OCI-M1 (cell line): Measurements from ENCODE around the gene SYNJ2BP.
"Not testable (repeated sequence)": the region's sequence is repeated elsewhere in the genome, so short reads cannot be mapped to it uniquely, and the experiment has no call there.

Experiments
- DNase-seq: peaks from one replicate; lab custom pipeline; 2025; lab: John Stamatoyannopoulos, UW

Gene SYNJ2BP, protein sequence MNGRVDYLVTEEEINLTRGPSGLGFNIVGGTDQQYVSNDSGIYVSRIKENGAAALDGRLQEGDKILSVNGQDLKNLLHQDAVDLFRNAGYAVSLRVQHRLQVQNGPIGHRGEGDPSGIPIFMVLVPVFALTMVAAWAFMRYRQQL

DNA sequence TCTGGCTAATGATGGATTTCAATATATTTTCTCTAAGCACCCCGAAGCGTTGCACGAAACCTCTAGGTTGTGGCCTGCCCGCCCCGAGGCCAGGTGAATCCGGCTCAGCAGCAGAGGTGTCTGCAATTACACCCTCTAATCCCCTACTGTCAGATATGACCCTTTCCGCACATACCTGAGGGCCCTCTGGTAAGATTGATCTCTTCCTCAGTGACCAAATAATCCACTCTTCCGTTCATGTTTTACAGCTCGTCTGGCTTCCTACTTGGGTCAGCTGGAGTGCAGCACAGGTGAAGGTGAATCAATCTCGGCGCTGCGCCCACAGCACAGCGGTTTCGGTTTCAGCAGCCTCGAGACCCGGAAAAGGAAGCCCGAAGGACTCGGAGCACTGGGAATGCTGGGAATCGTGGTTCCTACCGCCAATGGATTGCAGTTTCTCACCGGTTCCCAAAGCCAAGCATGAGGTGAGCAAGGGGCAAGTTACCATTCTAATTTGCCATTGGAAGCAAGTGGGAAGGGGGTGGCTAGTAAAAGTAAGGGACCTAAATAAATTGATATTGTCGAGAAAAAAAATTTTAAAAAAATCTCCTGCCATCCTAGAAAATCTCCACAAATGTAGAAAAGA lies at the start of gene SYNJ2BP:
Gene SYNJ2BP (minus strand): TSS at position 366 of the 625 bp plus-strand sequence. CDS start 127 bp downstream, at position 239.
- DNase-seq: no peak

DNA sequence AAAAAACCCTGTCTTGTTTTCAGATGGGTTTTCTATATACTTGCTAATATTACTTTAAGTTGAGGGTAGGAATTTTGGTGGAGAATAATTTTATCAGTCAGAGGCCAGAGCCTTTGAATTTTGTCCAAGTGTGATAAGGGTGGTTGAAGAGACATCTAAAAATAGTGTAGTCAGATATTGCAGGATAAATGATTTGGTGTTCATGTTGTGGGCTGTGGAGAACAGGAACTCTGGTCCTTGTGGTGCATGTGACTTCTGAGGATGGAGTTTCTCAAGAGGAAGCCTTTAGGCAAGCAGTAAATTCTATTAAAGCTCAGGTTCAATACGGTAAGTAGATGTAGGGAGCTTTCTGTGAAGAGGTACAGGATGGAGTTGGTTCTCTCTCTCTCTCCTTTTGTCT lies 37.8 kb upstream of the SYNJ2BP start:
- peak; percentile 63 for DNase-seq

DNA sequence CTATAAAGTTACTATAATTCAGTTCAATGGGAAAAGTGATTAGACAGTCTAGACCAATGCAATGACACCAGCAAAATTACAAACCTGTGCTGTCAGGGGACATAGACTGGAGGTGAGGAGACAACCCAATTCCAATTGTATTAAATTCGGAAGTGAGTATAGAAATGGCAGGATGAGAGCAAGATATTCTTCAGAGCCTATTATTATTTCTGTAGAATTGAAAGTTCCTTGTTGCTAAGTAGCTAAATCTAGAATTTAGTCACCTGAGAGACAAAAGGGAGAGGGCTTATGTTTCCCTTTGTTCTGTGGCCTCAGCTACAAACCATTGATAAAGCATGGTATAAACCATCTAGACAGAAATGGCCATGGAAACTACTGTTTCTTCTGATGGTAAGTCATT lies 35.0 kb upstream of the SYNJ2BP start, which contains the start of gene ADAM21:
Gene ADAM21 (plus strand): TSS at position 301 of the 400 bp plus-strand sequence. CDS start 5,326 bp downstream, outside the sequence.
- DNase-seq: no peak

DNA sequence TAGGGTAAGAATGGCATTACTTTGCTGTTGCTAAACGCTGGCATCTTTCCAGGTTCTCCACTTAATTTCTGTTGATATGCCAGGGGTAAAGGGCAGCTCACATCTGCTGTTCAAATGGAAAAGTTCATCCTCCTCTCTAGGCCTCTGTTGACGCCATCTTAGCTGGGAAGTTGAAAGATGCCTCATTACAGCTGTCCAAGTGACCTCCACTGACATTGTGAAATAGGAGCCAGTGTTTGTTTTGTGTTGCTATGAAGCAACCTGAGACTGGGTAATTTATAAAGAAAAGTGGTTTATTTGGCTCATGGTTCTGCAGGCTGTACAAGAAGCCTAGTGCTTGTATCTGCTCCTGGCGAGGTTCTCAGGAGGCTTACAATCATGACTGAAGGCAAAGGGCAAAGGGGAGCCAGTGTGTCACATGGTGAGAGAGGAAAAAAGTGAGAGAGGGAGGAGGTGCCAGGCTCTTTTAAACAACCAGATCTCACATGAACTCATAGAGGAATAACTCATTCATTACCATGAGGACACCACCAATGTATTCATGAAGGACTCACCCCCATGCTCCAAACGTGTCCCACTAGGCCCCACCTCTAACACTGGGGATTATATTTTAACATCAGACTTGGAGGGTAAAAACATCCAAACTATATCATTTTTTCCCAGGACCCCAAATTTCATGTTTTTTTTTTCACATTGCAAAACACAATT lies 31.9 kb upstream of the SYNJ2BP start:
- DNase-seq: no peak

DNA sequence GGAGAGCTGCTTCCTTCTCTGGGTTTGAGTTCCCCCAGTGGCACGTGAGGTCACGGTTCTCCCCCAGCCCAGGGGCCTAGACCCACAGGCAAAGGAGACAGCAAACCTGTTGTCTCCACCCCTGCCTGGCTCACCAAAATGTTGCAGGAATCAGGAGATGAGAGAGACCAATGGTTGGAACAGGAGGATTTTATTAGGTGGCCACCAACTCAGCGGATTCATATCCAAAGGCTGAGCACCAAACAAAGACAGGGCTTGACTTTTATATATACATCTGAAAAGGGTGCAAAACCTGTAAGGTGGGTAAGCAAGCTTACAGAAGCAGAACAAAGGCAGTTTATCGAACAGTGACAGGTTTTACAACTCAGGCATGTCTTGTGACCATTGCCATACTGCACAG lies 25.9 kb upstream of the SYNJ2BP start:
- no peak for DNase-seq

DNA sequence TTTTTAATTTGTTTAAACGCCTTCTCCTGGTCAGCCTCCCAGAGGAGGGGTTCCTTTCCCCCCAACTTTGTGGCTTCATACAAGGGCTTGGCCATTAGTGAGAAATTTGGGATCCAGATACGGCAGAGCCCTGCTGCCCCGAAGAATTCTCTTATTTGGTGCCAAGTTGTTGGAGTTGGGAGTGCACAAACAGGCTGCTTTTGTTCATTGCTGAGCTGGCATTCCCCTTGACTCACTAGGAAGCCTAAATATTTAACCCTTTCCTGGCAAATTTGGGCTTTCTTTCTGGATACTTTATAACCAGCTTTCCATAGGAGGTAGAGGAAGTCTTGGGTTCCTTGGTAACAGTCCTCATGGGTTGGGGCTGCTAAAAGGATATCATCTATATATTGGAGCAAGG lies 24.8 kb upstream of the SYNJ2BP start:
- no peak for DNase-seq

DNA sequence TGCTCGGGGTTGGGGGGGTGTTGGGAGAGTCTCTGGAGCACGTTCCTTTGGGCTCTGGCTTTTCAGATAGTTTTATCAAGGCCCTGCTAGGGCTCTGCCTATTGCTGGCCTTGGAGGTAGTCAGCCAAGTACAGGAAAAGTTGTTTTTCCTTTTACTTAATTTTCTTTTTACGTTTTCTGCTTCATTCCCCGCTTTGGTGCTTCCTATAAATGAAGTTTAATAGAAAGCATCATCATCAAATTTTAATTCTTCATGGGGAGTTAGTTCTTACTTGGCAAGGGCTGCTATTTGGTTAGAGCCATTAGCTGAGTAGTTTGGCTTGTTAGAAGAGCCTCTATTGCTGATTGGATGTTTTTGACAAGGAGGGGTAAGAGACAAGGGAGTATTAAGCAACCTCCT lies 20.0 kb upstream of the SYNJ2BP start:
- no peak for DNase-seq

DNA sequence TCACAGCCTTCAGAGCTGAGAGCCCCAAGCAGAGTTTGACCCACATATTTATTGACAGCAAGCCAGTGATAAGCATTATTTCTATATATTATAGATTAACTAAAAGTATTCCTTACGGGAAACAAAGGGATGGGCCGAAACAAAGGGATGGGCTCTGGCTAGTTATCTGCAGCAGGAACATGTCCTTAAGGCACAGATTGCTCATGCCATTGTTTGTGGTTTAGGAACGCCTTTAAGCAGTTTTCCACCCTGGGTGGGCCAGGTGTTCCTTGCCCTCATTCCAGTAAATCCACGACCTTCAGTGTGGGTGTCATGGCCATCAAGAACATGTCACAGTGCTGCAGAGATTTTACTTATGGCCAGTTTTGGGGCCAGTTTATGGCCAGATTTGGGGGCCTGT lies 9.7 kb upstream of the SYNJ2BP start:
- DNase-seq: not testable (repeated sequence)

DNA sequence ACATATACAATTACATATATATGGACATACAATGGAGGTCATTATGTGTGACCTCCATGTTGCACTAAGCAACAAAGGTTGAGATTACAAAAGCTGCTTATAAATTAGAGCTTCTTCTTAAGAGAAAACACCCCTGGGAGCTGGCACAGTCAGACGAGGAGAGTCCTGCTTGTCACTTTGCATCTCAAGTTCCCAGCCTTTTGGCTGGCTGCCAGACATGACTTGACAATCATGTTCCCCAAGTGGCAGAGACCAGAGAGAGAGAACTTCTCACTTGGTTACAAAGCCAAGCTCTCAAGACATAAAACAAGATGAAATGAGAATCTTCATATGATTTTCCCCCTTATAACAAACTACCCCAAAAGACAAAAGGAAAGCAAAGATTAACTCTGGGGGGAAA lies 8.5 kb upstream of the SYNJ2BP start:
- DNase-seq: peak; percentile 29

DNA sequence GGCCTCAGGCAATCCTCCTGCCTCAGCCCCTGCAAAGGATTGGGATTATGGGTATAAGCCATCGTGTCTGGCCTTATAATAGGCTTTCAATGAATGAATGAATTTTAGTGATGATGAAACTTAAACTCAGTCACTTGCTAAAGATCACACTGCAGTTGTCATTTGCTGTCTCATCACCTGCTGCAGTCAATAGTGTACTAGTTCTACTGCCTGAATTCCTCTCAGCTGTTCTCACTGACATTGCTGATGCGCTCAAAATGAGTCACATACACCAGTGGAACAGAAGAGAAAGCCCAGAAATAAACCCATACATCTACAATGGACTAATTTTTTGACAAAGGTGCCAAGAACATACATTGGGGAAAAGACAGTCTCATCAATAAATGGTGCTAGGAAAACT lies 5.6 kb upstream of the SYNJ2BP start:
- no peak for DNase-seq

DNA sequence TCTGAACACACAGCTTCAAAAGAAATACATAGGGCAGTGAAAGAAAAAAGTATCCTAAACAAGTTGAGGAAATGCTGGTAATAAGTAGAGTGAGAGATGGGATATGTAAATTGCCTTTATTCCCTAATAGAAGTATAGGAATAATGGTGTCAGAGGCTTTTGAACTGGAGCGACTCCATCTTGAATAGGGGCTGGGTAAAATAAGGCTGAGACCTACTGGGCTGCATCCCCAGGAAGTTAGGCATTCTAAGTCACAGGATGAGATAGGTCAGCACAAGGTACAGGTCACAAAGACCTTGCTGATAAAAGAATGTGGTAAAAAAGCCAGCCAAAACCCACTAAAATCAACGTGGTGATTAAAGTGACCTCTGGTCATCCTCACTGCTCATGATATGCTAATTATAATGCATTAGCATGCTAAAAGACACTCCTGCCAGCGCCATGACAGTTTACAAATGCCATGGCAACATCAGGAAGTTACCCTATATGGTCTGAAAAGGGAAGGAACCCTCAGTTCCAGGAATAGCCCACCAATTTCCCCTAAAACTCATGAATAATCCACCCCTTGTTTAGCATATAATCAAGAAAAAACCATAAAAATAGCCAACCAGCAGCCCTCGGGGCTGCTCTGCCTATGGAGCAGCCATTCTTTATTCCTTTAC lies 2.5 kb upstream of the SYNJ2BP start:
- not testable (repeated sequence) for DNase-seq

DNA sequence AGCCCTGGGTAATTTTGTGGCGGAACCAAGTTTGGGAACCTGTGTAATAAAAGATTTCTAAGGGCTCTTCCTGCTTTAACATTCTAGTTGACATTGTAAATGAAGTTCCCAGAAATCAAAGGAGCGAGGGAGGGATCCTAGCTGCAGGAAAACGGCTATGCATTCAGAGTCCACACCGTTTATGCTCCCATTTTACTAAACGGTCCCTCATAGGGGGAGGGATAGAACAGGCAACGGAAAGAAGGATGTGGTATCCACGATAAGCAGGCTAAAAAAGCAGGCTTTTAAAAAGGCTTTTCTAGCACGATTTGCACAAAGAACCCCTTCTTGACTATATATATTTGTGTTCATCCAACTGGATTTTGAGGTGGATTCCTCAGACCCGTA lies 559 bp downstream of the SYNJ2BP start:
- no peak for DNase-seq

DNA sequence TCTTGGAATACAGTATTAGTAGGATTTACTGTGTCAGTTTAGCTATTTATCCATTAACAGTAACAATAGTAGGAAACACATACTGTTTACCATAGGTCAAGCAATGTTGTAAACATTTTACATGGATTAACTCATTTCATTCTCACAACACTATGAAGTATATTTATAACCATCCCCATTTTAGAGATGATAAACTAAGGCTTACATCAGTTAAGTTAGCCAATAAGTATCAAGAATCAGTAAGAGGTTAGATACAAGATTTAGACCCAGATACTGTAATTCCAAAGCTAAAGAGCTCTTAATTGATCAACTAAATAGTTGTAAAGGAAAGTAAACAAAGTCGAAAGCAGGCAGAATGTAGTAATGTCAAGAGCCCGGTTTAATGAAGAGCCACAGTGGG lies 1.1 kb downstream of the SYNJ2BP start:
- no peak for DNase-seq

DNA sequence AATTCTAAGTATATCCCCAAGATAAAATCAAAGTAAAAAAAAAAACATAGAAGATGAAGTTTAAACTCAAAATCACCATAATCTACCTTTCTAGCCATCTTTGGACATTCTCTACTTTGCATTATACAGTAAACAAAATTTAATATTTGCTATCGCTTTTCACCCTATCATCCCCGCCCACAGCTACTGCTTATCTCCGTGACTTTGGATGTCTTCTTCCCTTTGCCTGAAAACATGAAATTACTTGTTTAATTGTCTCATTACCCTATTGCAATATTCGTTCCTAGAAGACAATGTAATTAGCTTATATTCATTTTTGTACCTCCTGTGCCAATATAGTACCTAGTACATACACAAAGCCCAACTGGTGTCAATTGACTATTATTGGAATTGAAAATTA lies 9.3 kb downstream of the SYNJ2BP start:
- no peak for DNase-seq

DNA sequence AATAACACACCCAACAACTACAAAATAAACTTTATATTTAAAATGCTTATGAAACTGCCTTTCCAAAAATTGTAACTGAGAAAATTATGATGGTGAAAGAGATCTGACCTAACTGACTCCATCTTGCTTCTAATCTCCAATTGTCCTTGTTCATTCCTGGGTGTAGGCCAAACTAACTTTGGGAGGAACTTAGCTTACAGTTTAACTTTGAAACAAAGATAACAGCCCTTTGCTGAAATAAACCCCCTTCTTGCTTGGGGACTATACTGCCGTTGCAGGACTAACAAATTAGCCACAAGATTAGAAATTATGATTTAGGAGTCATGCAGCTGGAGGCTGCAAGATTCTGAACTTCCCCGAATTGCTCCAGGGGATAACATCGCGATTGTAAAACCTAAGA lies 10.7 kb downstream of the SYNJ2BP start:
- not testable (repeated sequence) for DNase-seq

DNA sequence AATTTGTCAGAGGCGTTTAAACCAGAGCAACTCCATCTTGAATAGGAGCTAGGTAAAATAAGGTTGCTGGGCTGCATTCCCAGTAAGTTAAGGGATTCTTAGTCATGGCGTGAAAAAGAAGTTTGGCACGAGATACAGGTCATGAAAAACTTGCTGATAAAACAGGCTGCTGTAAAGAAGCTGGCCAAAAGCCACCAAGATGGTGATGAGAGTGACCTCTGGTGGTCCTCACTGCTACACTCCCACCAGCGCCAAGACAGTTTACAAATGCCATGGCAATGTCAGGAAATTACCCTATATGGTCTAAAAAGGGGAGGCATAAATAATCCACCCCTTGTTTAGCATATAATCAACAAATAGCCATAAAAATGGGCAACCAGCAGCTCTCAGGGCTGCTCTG lies 13.6 kb downstream of the SYNJ2BP start:
- peak; percentile 35 for DNase-seq

DNA sequence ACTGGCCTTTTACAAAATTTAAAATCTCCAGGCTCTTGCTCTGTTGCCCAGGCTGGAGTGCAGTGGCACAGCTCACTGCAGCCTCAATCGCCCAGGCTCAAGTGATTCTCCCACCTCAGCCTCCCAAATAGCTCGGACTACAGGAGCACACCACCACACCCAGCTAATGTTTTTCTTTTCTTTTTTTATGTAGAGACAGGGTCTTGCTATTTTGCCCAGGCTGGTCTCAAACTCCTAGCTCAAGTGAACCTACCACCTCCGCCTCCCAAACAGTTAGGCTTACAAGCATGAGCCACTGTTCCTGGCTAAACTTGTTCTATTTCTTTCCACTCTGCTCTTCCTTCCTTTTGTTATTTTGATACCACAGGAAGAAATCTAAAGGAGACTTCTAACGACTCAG lies 15.2 kb downstream of the SYNJ2BP start:
- no peak for DNase-seq

DNA sequence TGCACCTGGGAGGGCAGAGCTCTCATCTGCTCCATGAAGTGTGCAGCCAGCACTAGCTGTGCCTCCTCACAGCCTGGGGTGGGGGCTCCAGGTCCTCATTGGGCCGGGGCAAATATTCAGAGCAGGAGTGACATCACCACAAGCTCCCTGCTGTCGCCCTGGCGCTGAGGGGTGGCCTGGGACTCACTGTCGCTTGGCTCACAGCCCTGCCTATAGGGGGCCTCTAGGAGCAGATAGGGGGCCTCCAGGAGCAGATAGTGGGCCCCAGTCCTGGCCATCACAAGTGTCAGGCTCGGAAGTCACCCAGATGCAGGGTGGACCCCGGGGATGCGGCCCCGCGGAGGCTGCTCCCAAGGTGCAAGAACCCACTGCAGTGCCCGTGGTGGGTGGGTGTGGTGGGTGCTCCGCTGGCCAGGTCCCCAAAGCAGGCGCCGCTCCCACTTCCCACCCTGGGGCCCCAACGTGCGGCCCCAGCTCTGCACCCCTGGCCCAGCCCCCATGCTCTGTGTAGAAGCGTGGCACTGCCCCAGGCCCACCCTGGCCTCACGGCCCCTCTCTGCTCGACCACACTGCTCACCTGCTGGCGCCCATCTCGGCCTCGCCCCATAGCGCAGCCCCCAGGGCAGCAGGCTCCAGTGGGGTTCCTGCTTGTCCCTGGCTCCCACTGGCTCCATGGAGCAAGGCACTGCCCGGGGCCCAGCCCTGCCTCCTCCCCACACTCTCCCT lies 18.0 kb downstream of the SYNJ2BP start:
- DNase-seq: no peak

DNA sequence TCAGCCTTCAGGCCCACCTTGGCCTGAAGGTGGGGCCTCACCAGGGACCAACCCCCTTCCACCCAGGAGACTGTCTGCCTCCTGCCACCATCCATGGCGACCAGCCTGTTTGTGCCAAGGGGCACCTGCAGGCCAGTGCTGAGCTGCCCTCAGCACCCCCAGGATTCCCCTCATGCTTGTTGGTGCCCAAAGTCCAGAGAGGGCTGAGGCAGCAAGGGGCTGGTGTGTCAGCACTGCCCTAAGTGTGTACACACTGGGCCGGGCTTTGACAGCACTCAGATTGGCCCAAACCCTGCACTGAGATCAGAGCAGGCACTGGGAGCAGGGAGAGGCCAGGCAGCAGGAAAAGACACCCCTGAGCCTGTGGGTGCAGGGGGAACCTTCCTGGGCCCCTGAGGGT lies 18.6 kb downstream of the SYNJ2BP start:
- DNase-seq: no peak

DNA sequence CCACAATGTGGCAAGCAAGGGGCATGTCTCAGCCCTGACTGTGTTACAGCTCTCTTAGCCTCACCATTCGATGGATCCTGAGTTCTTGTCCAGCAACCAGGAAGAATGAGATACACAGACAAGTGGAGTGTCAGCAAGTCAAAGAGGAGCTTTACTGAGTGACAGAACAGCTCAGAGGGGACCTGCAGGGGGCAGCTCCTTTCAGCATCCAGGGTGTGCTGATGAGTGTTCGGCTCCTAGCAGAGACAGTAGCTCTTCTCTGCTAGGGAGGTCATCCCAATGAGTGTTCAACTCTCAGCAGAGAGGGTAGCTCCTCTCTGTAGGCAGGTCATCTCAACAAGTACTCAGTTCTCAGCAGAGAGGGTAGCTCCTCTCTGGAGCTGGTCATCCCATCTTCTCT lies 19.1 kb downstream of the SYNJ2BP start:
- DNase-seq: no peak

DNA sequence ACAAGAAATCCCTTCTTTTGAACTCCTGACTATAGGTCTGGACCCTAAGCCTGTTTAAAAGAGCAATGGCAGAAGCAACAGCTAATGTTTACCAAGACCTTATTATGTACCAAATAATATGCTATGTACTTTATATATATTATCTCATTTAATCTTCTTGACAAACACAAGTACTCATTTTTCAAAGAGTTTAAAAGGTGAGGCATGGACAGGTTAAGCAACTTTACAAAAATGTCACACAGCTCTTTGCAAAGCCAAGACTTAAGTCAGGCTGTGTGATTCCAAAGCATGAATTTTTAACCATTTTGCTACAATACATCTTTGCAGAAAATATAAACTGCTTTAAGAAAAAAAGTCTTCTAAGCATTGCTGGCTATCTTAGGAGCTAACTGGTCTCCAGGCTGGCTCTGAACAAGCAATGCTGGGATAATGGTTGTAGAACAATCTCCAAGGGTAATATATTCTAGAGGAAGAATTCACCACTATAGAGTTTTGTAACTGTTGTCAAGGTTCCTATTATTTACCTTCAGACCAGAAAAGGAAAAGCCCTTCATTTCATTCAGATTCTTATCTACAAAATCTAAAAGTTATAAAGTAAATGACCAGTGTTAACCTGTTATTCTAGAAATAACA lies 22.1 kb downstream of the SYNJ2BP start:
- no peak for DNase-seq

DNA sequence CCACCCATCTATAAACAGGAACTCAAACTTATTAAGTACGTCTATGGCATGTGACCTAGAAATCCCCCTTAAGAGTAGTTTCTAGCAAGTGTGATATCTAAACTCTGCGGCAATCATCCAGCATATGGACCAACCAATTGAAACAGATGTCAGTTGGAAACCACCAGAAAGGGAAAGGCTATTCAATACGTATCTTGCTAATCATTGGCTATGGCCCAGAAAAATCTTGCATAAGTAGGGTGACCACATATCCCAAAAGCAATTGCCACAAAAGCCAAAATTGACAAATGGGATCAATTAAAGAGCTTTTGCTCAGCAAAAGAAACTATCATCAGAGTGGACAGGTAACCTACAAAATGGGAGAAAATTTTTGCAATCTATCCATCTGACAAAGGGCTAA lies 24.2 kb downstream of the SYNJ2BP start:
- DNase-seq: no peak
